Stimulated activated CD8-positive, alpha-beta memory T cell treated with anti-CD3 and anti-CD28 coated beads, Interleukin-4, amount 100 ng/mL, for 1 hour (primary cell): ENCODE results near the gene BBX.

ENCODE experiments used
- DNase-seq, 2 donors: peaks; one replicate each; pipeline ENCODE4 v3.0.0-alpha.2; 2020; ENCODE audit warnings: low read depth in 2 of 2, low spot score in 1 of 2

The BBX gene

DNA sequence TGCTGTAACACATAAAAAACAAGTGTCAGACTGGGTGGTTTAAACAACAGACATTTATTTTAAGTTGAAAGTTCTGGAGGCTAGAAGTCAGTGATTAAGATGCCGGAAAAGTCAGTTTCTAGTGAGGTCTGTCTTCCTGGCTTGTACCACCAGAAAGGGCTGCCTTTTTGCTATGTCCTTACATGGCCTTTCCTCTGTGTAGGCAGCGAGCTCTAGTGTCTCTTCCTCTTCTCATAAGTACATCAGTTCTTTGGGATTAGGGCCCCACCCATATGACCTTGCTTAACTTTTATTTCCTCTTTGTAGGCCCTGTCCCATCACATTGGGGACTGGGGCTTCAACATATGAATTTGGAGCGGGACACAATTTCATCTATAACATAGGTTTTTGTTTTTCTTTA is 128.0 kb downstream of the BBX start:
- DNase-seq, result no peak

DNA sequence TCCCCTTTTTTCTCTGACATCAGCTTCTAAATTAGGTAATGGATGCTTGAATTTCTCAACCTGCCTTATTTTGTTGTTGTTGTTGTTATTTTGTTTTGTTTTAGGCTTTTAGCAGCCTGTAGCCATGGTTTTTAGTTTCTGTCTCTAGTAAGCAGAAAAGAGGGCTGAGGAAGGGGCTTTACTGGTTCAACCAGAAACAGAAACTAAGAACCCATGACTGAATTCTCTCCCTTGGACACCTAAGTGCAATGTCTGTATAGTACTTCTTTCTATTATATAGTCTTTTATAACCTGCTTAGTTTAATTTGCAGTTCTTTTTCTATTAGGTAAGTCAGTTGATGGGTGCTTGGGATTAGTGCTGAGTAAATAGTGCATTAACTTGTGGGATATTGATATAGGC is 129.0 kb downstream of the BBX start:
- DNase-seq, result no peak

DNA sequence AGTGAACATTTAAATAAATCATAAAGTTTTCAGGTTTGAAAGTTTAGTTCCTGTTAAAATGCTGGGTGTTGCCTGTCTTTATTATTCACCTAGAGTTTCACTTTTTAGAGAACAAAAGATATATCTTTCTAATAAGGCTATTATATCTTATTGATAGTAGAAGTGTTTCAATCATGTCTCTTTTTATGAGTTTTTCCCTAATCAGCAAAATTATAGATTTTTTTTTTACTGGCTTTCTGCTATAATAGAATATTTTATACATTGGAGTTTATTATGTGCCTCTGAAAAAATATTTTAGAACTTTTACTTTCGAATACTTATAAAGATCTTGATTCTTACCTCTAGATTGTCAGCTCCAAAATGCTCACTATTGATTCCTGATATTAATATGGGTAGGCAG is 131.5 kb downstream of the BBX start:
- no peak for DNase-seq

DNA sequence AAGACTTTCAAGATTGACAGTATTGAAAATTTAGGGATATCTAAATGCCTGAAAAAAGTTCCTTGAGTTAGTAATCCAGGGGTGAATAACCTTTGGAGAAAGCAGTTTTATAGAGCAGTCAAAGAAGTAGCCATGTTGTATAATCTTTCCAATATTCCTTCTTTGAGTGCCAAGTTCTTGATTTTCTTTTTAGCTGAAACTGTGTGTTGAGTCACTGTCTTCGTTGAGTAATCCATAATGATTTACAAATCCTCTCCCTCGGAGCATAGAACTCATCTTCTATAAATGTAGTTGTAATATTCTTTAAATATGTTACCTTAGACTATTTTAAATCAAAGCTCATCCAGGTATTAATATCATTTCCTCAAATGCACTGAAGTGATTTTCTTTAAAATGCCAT is 135.2 kb downstream of the BBX start:
- no peak for DNase-seq

DNA sequence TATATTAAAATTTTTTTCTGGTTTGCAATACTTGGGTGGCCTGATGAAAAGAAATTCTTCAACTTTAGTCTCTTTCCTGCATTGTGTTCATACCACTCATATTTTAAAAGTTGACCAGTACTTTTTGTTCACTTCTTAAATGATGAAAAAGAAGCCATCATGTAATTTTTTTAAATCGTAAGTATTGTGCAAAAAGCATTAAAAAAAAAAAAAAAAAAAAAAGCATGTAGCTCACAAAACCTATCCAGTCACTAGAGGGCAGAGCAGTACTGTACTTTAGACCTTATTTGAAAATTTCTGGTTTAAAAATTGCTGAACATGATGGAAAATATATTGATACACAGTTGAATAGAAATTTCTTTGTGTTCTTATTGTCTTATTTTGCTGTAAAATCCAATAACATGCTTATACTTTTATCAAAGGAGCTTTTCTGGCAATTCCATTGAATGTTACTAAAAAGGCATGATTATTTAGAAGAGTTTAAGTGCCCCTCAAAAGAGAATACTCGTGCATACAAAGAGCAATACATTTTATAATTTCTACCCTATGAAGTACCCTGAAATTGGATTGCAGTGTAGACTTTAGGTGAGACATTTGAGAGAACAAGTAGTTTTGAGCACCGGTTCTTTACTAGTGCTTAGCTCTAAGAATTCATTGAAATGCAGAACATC is 137.7 kb downstream of the BBX start:
- DNase-seq, result no peak

DNA sequence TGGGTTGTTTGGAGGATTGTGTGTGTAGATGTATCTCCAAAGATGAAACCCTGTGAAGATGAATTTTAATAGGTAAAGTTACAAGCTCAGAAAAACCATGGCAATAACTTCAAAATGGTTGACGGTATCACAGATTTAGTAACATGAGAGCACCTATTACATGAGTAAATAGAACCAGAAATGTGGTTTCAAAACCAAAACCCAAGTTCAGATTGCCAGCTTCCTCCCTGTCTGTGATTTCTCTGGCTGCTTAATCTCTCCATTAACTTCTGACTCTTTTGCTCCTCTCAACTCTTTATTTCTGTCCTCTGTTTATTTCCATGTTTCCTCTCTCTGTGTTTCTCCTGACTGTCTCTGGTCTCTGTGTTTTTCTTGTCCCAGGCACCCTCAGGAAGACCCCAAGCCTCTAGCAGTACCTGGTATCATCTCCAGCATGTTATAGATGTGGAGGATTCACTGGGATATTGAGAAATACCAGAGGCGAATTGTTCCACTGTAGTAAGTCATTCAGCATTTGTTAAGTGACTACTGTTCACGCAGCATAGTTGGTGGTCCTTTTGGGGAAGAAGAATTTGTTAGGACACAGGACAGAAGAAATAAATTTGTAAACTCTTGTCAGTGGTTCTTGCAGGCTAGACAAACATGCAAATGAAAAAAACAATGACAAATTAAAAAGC is 138.8 kb downstream of the BBX start:
- no peak for DNase-seq

DNA sequence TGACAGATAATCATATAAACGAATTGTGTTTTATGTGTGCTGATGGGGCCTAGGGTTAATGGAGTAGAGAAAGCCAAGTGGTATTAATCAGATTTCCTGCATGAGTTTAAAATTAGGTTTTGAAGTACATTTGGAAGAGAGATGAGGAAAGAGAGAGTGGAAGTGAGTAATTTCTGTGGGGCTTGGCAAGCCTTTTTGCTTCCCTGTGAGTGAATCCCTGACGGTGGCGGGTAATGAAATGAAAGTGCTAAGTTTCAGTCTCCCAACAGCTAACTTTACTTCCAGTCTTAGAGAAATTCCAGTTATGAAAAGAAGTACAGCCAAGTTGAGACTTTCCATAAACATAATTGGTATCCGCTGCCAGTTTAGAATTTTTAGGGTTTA is 139.4 kb downstream of the BBX start:
- no peak for DNase-seq

DNA sequence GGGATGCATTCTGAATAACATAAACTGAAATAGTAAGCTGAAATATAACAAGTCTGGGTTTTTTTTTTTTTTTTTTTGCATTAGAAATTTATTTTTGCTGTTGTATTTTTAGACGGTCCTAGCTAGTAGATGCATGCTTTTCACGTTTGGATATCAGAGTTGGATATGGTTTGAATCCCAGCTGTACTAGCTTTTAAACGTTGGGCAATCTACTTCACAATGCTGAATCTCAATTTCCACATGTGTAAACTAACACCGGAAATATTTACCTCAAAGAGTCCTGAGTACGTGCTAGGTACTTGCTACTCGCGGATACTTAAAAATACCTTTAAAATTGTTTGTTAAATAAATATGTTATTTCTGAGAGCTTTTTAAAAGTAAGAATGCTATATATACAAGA is 139.8 kb downstream of the BBX start:
- no peak for DNase-seq

DNA sequence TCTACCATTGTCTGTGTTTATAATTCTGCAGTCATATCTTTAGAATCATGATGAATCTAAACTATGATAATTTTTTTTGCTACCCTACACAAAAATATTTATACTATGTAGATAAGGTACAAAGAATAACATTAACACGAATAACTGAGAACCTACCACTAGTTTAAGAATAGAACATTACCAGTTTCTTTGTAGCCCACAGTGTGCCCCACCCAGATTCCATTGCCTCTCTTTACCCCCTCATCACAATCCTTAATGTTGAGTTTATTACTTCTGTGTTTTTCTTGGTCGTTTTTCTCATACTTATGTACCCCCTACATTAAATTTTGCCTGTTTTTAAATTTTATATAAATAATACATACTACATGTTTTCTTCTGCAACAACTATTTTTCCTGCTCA is 140.5 kb downstream of the BBX start:
- no peak for DNase-seq

DNA sequence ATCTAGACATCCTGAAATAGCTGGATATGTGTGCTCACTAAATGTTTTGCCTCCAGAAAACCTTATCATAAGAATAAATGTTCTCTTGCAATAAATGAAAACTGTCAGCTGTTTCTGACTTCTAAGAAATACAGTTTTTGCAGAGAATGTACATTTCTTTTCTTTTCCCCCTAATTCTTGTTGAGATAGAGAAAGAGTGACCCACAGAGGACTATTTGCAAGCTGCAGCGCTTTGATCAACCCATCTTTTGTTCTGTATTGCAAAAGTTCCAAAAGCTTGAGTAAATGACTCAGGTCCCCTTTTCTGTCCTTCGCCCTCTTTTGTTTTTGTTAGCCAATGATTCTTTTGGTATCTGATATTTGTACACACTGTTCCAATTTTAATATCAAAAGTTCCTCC is 141.9 kb downstream of the BBX start:
- no peak for DNase-seq

DNA sequence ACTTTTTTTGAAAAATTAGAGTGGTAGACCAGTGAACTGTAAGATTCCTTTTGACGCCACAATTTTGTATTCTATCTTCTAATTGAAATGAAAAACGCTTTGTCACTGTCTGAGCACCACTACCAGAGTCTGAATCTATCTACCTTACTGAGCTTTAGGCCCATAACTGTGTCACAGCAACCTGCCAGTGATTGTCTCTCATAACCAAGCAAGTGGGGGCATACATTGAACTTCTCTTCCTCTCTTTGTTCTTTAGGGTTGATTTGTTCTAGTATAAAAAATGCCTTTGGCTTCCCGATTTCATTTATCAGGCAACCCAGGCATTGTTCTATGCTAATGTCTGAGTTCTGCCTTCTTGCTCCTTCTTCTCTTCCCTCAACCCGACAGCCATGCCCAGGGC is 142.6 kb downstream of the BBX start:
- DNase-seq, result no peak

DNA sequence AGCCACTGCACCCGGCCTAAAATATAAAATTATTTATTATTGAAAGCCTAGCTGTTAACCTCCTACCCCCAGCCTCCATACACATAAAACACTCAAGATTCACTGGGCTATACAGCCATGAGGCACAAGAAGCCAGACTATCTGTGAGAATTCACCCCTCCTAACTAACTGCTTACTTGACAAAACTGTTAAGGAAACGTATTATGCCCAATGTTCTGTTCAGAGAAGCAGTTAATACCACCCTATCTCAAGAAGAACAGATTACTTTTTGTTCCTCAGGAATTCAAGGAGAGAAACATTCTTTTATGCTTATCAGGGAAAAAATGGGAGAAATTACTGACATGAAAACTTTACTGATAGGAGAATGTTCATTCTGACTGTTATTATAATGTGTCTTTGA is 144.1 kb downstream of the BBX start:
- DNase-seq, result no peak

DNA sequence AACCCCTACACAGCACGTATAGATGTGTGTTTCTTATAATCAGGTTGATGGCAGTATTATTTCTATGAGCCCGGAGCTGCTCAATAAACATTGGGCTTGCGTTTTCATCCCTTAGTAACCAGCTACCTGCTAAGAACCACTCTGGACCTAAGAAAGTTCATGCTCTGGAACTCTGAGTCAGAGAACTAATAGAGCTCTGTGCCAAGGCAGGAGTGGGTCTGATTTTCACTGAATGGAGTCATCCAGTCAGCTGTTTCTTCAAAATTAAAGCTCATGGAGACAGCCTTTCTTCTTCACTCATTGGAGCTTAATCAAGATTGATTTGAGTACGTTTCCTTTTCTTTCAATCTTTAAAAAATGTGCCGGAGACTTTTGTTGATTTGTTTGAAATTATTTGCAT is 145.7 kb downstream of the BBX start:
- DNase-seq, result no peak

DNA sequence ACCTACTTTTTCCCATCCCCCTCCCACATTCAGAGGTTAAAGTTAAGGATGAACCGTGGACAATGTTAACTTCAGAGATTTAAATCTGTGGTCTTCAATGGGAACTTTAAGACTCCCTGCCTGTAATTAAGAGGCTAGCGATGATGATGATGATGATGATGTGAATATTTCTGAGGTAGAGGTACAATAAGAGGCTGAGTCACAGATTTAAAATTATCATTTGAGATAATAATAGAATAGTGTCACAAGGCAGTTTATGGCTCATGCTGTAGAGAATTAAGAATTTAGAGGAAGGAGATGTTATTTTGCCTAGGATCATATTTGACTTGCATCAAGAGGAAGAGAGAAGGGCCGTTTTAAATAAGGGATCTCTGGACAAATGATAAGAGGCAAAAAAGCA is 146.2 kb downstream of the BBX start:
- no peak for DNase-seq

DNA sequence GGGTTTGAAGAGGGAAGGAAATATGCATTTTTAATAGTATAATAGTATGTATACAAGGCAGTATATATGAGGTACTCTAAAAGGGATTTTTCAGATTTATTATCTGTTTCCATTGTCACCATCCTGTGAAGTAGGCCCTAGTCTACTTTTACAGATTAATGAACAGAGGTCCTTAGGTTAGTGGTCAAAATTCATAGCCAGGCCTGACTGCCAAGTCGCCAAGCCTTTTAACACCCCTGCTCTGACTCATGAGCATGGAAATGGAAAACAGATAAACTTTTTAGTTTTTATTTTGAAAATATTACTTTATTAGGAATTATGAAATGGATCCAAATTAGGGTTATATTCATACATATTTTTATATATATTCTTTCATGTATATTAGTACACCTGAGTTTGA is 146.9 kb downstream of the BBX start:
- DNase-seq, result no peak

DNA sequence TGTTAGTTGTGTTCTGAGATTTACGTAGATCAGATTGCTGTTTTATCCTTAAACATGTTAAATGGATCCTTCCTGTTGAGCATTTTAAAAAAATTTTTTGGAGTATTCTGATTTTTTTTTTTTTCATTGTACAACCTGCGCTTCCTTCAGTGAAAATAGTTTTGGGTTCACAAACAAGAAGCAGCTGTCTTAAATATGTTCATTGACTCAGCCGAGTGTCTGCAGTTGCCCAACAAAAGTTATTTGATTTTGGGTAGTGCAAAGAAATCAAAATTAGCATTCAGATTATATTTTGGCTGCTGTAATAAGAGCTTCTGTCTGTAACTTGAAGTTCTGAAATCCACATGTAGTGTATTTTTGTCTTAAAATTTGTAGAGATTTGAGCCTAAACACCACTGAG is 148.2 kb downstream of the BBX start:
- no peak for DNase-seq

DNA sequence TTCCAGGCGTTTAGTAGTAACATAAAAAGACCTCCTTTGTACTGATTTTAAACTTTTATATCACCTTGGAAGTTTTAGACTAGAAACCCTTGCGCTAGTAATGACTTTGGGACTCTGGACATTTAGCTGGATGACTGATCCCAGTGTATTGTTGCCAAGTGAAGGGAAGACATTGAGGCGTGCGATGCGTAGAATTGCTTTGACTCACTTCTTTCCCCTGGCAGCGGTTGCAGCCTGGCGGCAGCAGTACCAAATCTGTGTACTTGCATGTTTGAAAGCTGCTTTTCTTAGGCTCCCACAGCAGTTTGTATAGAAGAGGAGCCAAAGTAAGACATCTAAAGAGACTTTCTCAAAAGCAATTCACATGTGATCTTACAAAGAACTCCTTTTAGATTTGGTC is 151.6 kb downstream of the BBX start:
- no peak for DNase-seq

DNA sequence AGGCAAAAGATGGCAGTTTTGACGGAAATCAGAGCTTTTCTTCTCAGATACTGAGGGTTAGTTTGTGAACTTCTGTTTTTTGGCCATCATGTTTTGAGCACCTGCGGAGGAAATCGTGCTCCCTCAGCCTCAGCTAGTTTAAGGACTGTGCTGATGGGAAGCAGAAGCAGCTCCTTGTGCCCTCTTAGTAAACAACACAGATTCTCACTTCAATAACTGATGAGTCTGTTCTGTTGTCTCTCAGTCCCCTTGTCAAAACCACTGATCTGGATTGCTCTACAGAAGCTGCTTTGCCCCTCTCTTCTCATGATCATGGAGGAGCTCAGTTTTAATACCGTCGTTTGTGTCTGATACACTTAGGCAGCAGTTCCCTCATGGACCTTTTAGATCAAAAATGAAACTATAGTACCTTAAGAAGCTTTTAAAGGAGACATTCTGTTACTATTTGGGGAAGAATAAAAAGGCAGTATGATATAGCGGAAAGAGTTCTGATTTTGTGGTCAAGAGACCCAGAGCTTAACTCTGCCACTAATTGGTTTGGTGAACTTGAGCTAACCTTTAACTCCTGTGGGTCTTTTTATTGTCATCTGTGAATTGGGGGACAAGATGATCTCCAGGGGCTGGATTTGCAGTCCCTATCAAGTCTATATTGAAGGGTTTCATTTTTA is 152.6 kb downstream of the BBX start:
- no peak for DNase-seq

DNA sequence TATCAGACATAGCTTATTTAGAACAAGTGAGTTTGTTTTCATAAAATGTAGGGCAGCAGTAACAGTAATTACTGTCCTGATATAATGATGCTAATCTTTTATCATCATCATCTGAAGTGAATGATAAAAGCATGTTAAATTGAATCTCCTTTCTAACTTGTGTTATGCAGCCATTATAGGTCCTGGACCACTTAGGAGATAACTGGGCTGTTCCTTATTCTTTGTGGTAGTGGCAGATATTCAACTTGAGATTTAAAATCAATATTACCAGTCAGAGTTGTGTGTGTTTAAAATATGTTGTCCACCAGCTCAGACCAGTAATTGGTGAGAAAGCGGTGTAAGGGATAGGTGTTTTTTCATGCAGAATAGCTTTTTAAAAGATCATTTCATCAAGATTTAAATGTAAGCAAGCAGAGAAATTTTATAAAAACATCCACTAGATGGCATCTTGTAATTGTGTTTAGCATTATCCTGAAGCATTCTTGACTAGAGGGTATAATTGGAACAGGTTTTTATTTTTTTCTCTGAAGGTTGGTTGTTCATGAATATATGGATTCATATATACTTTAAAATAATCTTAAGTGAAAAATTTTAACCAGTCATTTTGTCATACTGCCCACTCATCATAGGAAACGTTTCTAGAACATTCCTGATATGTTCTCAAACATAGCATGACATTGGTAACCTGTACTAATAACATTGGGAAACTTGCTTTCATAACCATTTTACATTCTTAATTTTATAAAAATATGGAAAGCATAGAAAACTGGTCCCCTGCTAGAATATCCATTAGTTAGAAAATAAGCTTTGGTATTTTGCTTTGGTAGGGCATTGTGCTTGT is 153.9 kb downstream of the BBX start:
- DNase-seq, result no peak

DNA sequence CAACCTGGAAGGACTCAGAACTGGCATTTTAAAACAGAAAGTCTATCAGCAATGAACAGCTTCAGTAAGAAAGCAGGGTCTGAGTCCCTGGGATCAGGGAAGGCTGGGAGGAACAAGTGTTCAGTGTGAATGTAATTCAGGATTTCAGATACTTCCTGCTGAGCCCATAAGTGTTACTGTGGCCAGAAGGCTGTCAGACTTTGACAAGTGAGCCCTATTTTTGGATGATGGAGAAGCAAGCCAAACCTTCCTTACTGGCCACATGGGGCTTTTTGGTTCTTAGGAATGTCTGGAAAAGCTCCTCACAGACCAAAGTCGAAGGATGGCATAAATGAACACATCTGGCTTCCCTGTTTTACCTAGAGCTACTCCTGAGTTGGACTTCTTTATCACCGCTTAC is 157.2 kb downstream of the BBX start:
- DNase-seq, result no peak

DNA sequence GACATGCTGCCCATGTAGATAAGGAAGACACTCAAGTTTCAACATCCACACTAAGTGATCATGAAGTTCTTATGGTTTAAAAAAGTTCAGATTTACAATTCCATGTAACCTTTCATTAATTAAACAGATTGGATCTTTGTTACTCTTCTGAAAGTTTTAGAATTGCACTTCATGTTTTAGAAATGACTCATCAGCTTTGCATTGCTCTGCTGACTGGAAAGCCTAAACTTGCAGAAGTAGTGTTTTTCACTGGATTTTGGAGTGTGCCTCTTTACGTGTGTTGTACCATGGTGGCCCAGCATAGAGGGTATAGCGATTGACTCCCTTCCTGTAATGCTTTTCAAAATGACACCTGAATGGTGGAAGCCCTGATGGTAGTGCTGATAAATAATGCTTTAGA is 157.9 kb downstream of the BBX start:
- no peak for DNase-seq

DNA sequence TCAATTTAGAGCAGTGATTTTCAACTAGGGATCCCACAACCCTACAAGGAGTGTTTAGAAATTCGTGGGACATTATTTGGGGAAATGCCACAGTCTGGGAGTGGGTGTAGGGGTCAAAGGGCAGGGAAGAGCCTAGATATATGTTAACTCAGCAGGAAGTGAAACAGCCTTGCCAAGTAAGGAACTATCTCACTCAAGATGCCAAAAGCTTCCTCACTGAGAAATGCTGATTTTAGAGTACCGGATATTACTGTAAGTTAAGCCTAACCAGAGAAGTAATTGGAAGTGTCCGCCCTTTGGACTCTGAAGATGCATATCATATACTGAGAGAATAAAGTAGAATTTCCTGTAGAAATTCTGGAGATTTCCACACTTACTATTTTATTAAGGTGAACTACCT is 158.6 kb downstream of the BBX start:
- DNase-seq, result no peak
